ENCODE measurements around the gene KCTD20. TPM values are rescaled to one million over a fixed set of nuclear protein-coding genes. Genes with fewer than 3 reads are reported as not detected.

KCTD20 gene
- total and polyA plus RNA-seq, 2 of the 13 experiments (the other 11 are each of a cell fraction or from before 2014, with no cell fraction given): 52.7 to 67.1 TPM

GRCh38 chr6:36464233-36464632, 21.4 kb downstream of the KCTD20 start:
- no peak overlapping the region for H2AFZ ChIP-seq (ENCODE audit: low read length)
- H3K4me1 ChIP-seq (ENCODE audit: insufficient read depth, low read length): peaks cover 7% of the 10 kb centered on the region
- ChIA-PET POLR2A (no interaction called here), CTCF (ENCODE audit: low intra/inter-chr PET ratio, low total read pairs) (no interaction called here)
- no peaks in the 10 kb centered on the region; a peak in 1 of 5 replicates for H3K36me3 ChIP-seq (replicated peaks in 1 of 2; ENCODE audit: control insufficient read depth in 1 of 2, insufficient read depth in 2 of 2, low read length in 2 of 2)
- no peaks in the 10 kb centered on the region for H3K27me3 ChIP-seq (ENCODE audit: control insufficient read depth in 1 of 2, insufficient read depth in 2 of 2, low read length in 2 of 2)
- no peak for ATAC-seq
- FAIRE-seq: peak; percentile 4
- BruUV-seq (replicated peaks): no TSS peak
- no peaks in the 10 kb centered on the region for H3K9me3 ChIP-seq (ENCODE audit: low read length)
- peaks cover 83% of the 10 kb centered on the region for H3K79me2 ChIP-seq (ENCODE audit: insufficient read depth, low read length)
- no peak for TF ChIP-seq ZNF83 (CRISPR knock-in tag; IDR thresholded peaks at IDR 0.05; ENCODE audit: borderline replicate concordance)
- peak; percentile 70 for TF ChIP-seq ZNF770 (CRISPR knock-in tag; IDR thresholded peaks at IDR 0.05)
- peak; percentile 66 for TF ChIP-seq HNRNPK (IDR thresholded peaks at IDR 0.05; ENCODE audit: low read depth, low read length, poor library complexity, severe bottlenecking)
- intact Hi-C loops (cut with micrococcal nuclease; ENCODE audit: unreplicated experiment) (no loop called here), in situ Hi-C loops (cut with HindIII; ENCODE audit: extremely low pct_ligation_motif_present, low pct_unique_long_range_greater_than_20kb) (no loop called here)
- H3K4me3 ChIP-seq (replicated peaks in 1 of 3; ENCODE audit: insufficient read depth in 1 of 3, low read depth in 2 of 3, low read length in 3 of 3): no peak overlapping the region
- no peak overlapping the region for H3K27ac ChIP-seq (ENCODE audit: extremely low read length, insufficient read depth, low read length)
- no peak for DNase-seq (ENCODE audit: low spot score)
- H3K4me2 ChIP-seq (ENCODE audit: low read depth, low read length): no peak overlapping the region
- H3K9ac ChIP-seq (ENCODE audit: insufficient read depth, low read depth, low read length): no peak overlapping the region
- H4K20me1 ChIP-seq (ENCODE audit: insufficient read depth, low read length): peaks cover 37% of the 10 kb centered on the region
- 100% methylated on average over 1 of the region's 1 CpG for WGBS (ENCODE audit: low lambda C conversion rate)

- Histone ChIP-seq H2AFZ (ENCODE audit: low read length) (no peak overlapping the region), H3K4me1 (ENCODE audit: insufficient read depth, low read length) (no peaks in the 10 kb centered on the region), H3K27ac (ENCODE audit: extremely low read length, insufficient read depth, low read length) (no peak overlapping the region), H3K4me2 (ENCODE audit: low read depth, low read length) (no peak overlapping the region), H3K27me3 (ENCODE audit: control insufficient read depth in 1 of 2, insufficient read depth in 2 of 2, low read length in 2 of 2) (no peaks in the 10 kb centered on the region), H3K36me3 (replicated peaks in 1 of 2; ENCODE audit: control insufficient read depth in 1 of 2, insufficient read depth in 2 of 2, low read length in 2 of 2) (peaks cover 7 to 21% of the 10 kb centered on the region in 2 experiments), H3K79me2 (ENCODE audit: insufficient read depth, low read length) (peaks cover 60% of the 10 kb centered on the region), H3K9me3 (ENCODE audit: low read length) (no peaks in the 10 kb centered on the region), H3K9ac (ENCODE audit: insufficient read depth, low read depth, low read length) (no peak overlapping the region), H4K20me1 (ENCODE audit: insufficient read depth, low read length) (peaks cover 18% of the 10 kb centered on the region), H3K4me3 (replicated peaks in 1 of 3; ENCODE audit: insufficient read depth in 1 of 3, low read depth in 2 of 3, low read length in 3 of 3) (no peak overlapping the region)
- DNase-seq (ENCODE audit: low spot score) (no peak), FAIRE-seq (no peak), ATAC-seq (no peak)
- CTCF ChIA-PET (ENCODE audit: low intra/inter-chr PET ratio, low total read pairs): no interaction called here
- no TSS peak for BruUV-seq (replicated peaks)
- in situ Hi-C loops (cut with HindIII; ENCODE audit: extremely low pct_ligation_motif_present, low pct_unique_long_range_greater_than_20kb): no loop called here
- 98% methylated on average over 3 of the region's 3 CpGs for WGBS (ENCODE audit: low lambda C conversion rate)
- TF ChIP-seq ZNF567 (CRISPR knock-in tag; IDR thresholded peaks at IDR 0.05; ENCODE audit: borderline replicate concordance) (no peak), PHB2 (IDR thresholded peaks at IDR 0.05; ENCODE audit: partially characterized antibody) (no peak), GABPA (IDR thresholded peaks at IDR 0.05; ENCODE audit: low read depth, low read length) (no peak), GABPA (CRISPR knock-in tag; IDR thresholded peaks at IDR 0.05; ENCODE audit: low read depth) (no peak), ZNF670 (CRISPR knock-in tag; IDR thresholded peaks at IDR 0.05; ENCODE audit: borderline replicate concordance) (no peak), RNF219 (CRISPR knock-in tag; IDR thresholded peaks at IDR 0.05) (no peak)
- intact Hi-C loops (cut with micrococcal nuclease; ENCODE audit: unreplicated experiment): no loop called here
- POLR2A ChIA-PET: no interaction called here
These were observed 24.8 kb downstream of the KCTD20 start for GRCh38 chr6:36467625-36468024.

Measured in HepG2 (cell line).